GM19099 (cell line): ENCODE results near the gene ZNF655.

Source experiments
- POLR2A ChIP-seq: IDR thresholded peaks from 3 replicates; pipeline ENCODE4 v1.6.1; 2011; ENCODE audit warnings: low read depth; ENCODE audit not compliant: insufficient read length; ENCODE audit errors: extremely low read depth

ZNF655 gene

GRCh38 chr7:99588868-99589267 lies 30.4 kb downstream of the ZNF655 start:
- no peak for TF ChIP-seq POLR2A

GRCh38 chr7:99594948-99595745 lies 36.7 kb downstream of the ZNF655 start:
- TF ChIP-seq POLR2A, result no peak

- no peak for TF ChIP-seq POLR2A
These were observed 38.0 kb downstream of the ZNF655 start for GRCh38 chr7:99596408-99596955.

GRCh38 chr7:99597762-99598501 lies 39.5 kb downstream of the ZNF655 start, which contains the start of gene TMEM225B:
Gene TMEM225B, plus strand, starts transcription at chr7:99598267. Its CDS starts 6,122 bp downstream, at chr7:99604389.
- TF ChIP-seq POLR2A, result no peak

- TF ChIP-seq POLR2A, result no peak
These were observed 41.4 kb downstream of the ZNF655 start for GRCh38 chr7:99599836-99600235.

- TF ChIP-seq POLR2A, result no peak
These were observed 43.3 kb downstream of the ZNF655 start for GRCh38 chr7:99601656-99602310.

- TF ChIP-seq POLR2A, result no peak
These were observed 47.1 kb downstream of the ZNF655 start for GRCh38 chr7:99605527-99605926.

- no peak for TF ChIP-seq POLR2A
These were observed 48.1 kb downstream of the ZNF655 start for GRCh38 chr7:99606531-99606930.

GRCh38 chr7:99607548-99607947 lies 49.1 kb downstream of the ZNF655 start:
- no peak for TF ChIP-seq POLR2A

GRCh38 chr7:99614495-99614894 lies 56.1 kb downstream of the ZNF655 start:
- no peak for TF ChIP-seq POLR2A

GRCh38 chr7:99615989-99616358 lies 57.5 kb downstream of the ZNF655 start:
- TF ChIP-seq POLR2A, result no peak

- TF ChIP-seq POLR2A, result peak; percentile 89
These were observed 58.1 kb downstream of the ZNF655 start, which contains the start of gene ZSCAN25 for GRCh38 chr7:99616359-99617191. Gene ZSCAN25, plus strand, starts transcription at chr7:99616946. Its CDS starts 2,661 bp downstream, at chr7:99619607.

GRCh38 chr7:99617192-99617781 lies 58.8 kb downstream of the ZNF655 start:
- no peak for TF ChIP-seq POLR2A

- TF ChIP-seq POLR2A, result no peak
These were observed 60.3 kb downstream of the ZNF655 start for GRCh38 chr7:99618726-99619125.

GRCh38 chr7:99619571-99620130 lies 61.2 kb downstream of the ZNF655 start:
- no peak for TF ChIP-seq POLR2A
